Ovary (tissue), 9 donors: ENCODE data around the gene STMP1. TPM values are rescaled to one million over a fixed set of nuclear protein-coding genes. Genes with fewer than 3 reads are reported as not detected.

Experiments used
- DNase-seq, 5 donors: peaks; one replicate each; pipeline ENCODE4 v3.0.0-alpha.2; 2019 to 2020
- H3K27ac ChIP-seq, 2 donors: fragments of 200-600 bp; one replicate each; pipeline versions ENCODE4 v1.5.1 to v1.8.0; 2019 to 2022
- H3K27me3 ChIP-seq: fragments of 200-600 bp; one replicate; pipeline ENCODE4 v1.8.0; 2022
- H3K36me3 ChIP-seq: fragments of 200-600 bp; sonication (generic); one replicate; pipeline ENCODE4 v1.5.1; 2019
- H3K4me1 ChIP-seq: one replicate; pipeline ENCODE4 v1.8.1; 2013; ENCODE audit warnings: mild to moderate bottlenecking, moderate library complexity; ENCODE audit not compliant: insufficient read depth
- H3K4me3 ChIP-seq: fragments of 200-600 bp; sonication (generic); one replicate; pipeline ENCODE4 v1.5.1; 2017
- H3K9me3 ChIP-seq, 2 donors: fragments of 200-600 bp in 1 of 2; sonication (generic) in 1 of 2; one replicate each; pipeline versions ENCODE4 v1.5.1 to v1.8.1; 2013 to 2019; ENCODE audit warnings: mild to moderate bottlenecking in 1 of 2, moderate library complexity in 1 of 2
- CTCF ChIP-seq, 3 donors: fragments of 450-650 bp in 2 of 3; fragments of 200-600 bp in 1 of 3; IDR thresholded peaks; one replicate each; pipeline versions ENCODE4 v1.5.1 to v1.8.0; 2016 to 2022; ENCODE audit warnings: antibody characterized with exemption in 3 of 3, mild to moderate bottlenecking in 1 of 3
- EP300 ChIP-seq: sonication (generic); formaldehyde crosslinking; IDR thresholded peaks from one replicate; pipeline ENCODE4 v1.6.1; 2017; ENCODE audit warnings: antibody characterized with exemption
- POLR2A ChIP-seq: fragments of 450-650 bp; IDR thresholded peaks from one replicate; pipeline ENCODE4 v1.6.1; 2017; ENCODE audit warnings: antibody characterized with exemption, mild to moderate bottlenecking, moderate library complexity
- WGBS, 3 donors: extraction: QIAGEN DNeasy Blood & Tissue Kit in 1 of 3; methylation state at CpG; one replicate each; pipeline versions ENCODE4 v1.1.5 to v1.1.7; 2013 to 2017; 5-methylcytosine and 5-hydroxymethylcytosine counted together
- intact Hi-C, 4 donors: fragments of 100-400 bp; cut with DNase I; formaldehyde crosslinking; loops; one replicate each; pipeline versions ENCODE4 v1.11.0 to v1.15.1; 2022 to 2023
- polyA plus RNA-seq, 2 donors: library from polyadenylated mRNA; stranded (reverse); fragments of 200-250 nt in 1 of 2; fragments of 350-450 nt in 1 of 2; fragmentation: Illumina TruSeq in 1 of 2; extraction: RNeasy Lipid Tissue Mini Kit (QIAGEN cat#74804) in 1 of 2; gene quantifications; one replicate each; pipeline ENCODE4 v1.2.3, GENCODE V29; 2013 to 2014
- total RNA-seq, 7 donors: library from RNA; depleted of rRNA in 2 of 7; stranded (reverse); fragments of >200 nt in 2 of 7; fragmentation: NEBNext Ultra II Directional in 3 of 7; extraction: Animal tissue kit (Norgen Biotek cat#: 25700) in 3 of 7; gene quantifications; one replicate each; pipeline versions ENCODE4 v1.1.0 to v1.2.4, GENCODE V29; 2016 to 2023
- donor health status: DM: no; HTN: no; CAD: no; lungs with moderate emphysema.
- donor health status: DM: no; HTN: no; CAD: no.
- donor health status: Bipolar disorder and iron deficiency.
- donor health status: DM: yes; HTN: yes; CAD: no.
- donor health status: DM: no; HTN: no; CAD: no.
- donor health status: DM: yes; HTN: yes; CAD: no.

The STMP1 gene
- total and polyA plus RNA-seq, 9 donors = 11.0 to 24.3 (median 19.7) TPM

- Histone ChIP-seq H3K27ac (no peak overlapping the region), H3K4me3 (no peak overlapping the region), H3K27me3 (no peaks in the 10 kb centered on the region), H3K9me3 (no peaks in the 10 kb centered on the region), H3K36me3 (no peaks in the 10 kb centered on the region), H3K4me1 (peaks cover 3% of the 10 kb centered on the region)
- WGBS, 3 donors = 94 to 96% (median 94%) methylated on average over 3 of the region's 3 CpGs
- intact Hi-C loops = no loop called here
- TF ChIP-seq EP300 = no peak
- no peak for TF ChIP-seq POLR2A
- no peak for TF ChIP-seq CTCF (IDR thresholded peaks at IDR 0.05)
- no peak for DNase-seq
Observed at GRCh38 chr7:135709508-135709907, 47.2 kb downstream of the STMP1 start.

DNA sequence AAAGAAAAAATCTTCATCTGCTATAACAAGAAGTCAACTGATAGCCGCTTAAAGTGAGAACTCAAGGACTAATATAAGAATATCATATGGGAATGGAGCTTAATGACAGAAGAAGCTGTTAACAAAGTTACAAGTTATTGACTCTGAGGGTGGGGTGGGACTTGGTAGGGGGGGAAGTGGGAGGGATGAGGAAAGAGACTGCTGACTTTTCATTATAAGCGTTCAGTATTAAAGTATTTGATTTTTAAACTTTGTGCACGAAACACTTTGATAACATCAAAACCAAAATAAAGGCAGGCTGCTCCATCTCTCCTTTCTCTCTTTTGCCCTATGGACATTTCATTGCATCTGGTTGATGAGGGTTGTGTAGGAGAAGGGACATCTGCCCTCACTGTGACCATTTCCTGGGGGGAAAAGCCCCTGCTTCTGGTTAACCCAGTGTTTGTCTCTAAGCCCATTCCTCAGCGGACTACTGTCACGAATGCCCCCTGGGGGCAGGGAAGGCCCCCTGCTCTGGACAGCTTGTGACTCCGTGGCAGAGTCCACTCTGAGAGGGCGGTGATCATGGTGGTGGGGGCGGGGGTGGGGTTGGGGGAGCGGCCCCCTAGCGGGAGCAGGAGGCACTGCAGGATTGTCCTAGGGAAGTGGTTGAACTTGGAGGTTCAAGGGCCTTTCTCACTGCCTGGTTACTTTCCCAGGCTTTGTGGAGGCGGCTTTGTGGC, 48.3 kb downstream of the STMP1 start:
- Histone ChIP-seq H3K27ac (no peak overlapping the region), H3K4me1 (peaks cover 3% of the 10 kb centered on the region), H3K9me3 (no peaks in the 10 kb centered on the region), H3K36me3 (no peaks in the 10 kb centered on the region), H3K27me3 (no peaks in the 10 kb centered on the region), H3K4me3 (no peak overlapping the region)
- TF ChIP-seq EP300 (no peak), POLR2A (no peak), CTCF (IDR thresholded peaks at IDR 0.05) (no peak)
- DNase-seq = no peak
- WGBS, 3 donors = 21 to 27% (median 26%) methylated on average over 11 of the region's 11 CpGs
- intact Hi-C loops = no loop called here

GRCh38 chr7:135711139-135711469, 48.8 kb downstream of the STMP1 start:
- H3K36me3 ChIP-seq = no peaks in the 10 kb centered on the region
- H3K9me3 ChIP-seq = no peaks in the 10 kb centered on the region
- intact Hi-C loops = no loop called here
- no peak overlapping the region for H3K27ac ChIP-seq
- H3K4me3 ChIP-seq = no peak overlapping the region
- H3K27me3 ChIP-seq = no peaks in the 10 kb centered on the region
- TF ChIP-seq EP300 = no peak
- TF ChIP-seq POLR2A = no peak
- TF ChIP-seq CTCF (IDR thresholded peaks at IDR 0.05) = no peak
- no peak for DNase-seq
- H3K4me1 ChIP-seq = peaks cover 3% of the 10 kb centered on the region
- 56 to 66% (median 61%) methylated on average over 8 of the region's 8 CpGs for WGBS, 3 donors

- WGBS, 3 donors = 53 to 66% (median 58%) methylated on average over 4 of the region's 4 CpGs
- intact Hi-C loops = no loop called here
Observed at GRCh38 chr7:135712182-135712782, 50.0 kb downstream of the STMP1 start.

More at GRCh38 chr7:135712182-135712782, 50.0 kb downstream of the STMP1 start:
- H3K4me3 ChIP-seq = no peak overlapping the region
- TF ChIP-seq POLR2A = no peak
- TF ChIP-seq EP300 = no peak
- no peak for TF ChIP-seq CTCF (IDR thresholded peaks at IDR 0.05)
- H3K4me1 ChIP-seq = peaks cover 3% of the 10 kb centered on the region
- H3K36me3 ChIP-seq = no peaks in the 10 kb centered on the region
- no peaks in the 10 kb centered on the region for H3K9me3 ChIP-seq
- no peak overlapping the region for H3K27ac ChIP-seq
- no peaks in the 10 kb centered on the region for H3K27me3 ChIP-seq
- no peak for DNase-seq
